Jurkat, Clone E6-1 (cell line): ENCODE data around the gene PRR5L.
"Not testable (repeated sequence)": the region's sequence is repeated elsewhere in the genome, so short reads cannot be mapped to it uniquely, and the experiment has no call there.

Experiments used
- DNase-seq: peaks from one replicate; pipeline ENCODE4 v3.0.0-alpha.2; 2011; ENCODE audit warnings: low read depth, low spot score
- H3K4me3 ChIP-seq: 2 replicates; pipeline ENCODE4 v1.5.1; 2011; ENCODE audit warnings: mild to moderate bottlenecking, low read length, control low read depth, moderate library complexity

The PRR5L gene

DNA sequence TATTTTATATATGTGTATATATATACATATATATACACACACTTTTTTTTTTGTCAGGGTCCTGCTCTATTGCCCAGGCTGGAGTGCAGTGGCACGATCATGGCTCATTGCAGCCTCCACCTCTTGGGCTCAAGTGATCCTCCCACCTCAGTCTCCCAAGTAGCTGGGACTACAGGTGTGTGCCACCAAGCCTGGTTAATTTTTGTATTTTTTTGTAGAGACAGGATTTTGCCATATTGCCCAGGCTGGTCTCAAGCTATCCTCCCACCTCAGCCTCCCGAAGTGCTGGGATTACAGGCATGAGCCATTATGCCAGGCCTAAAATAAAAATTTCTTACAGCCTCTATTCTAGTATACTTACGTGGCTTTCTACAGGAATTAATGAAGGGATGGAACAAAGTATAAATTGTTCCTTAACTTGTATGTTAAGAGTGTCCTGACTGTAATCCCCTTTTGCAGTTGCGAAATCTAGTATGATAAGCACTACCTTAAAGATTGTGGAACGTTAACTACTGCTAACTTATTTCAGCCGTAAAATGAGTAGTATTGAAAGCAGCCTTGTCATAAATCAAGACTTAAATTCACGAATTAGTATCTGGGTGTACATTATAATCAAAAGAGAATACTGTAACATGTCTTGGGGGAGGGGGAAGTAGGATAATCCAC lies 211.9 kb downstream of the PRR5L start:
- no peak for DNase-seq
- no peak overlapping the region for H3K4me3 ChIP-seq

- DNase-seq: no peak
- H3K4me3 ChIP-seq: peak overlapping the region; percentile 86
Measured at GRCh38 chr11:36508743-36509142, 212.7 kb downstream of the PRR5L start.

DNA sequence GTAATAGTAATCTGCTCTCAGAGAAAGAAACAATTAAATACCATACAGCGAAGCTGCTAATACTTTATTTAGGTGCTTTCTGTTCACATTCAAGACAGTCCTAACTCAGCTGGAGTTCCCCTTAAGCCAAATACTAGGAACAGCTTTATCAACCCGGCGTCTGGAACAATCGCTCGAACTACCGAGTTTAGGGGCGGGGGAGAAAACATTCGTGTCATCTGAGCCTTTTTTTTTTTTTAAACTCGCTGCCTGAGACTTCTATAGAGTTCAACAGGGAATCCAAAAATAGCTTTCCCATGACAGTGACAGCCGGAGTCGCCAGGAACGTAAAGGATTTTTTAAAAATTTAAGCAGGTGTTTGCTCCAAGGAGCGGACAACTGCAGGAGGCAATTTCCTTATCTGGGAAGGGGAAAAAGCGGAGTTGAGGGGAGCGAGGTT lies 213.1 kb downstream of the PRR5L start:
- peak overlapping the region; percentile 86 for H3K4me3 ChIP-seq
- no peak for DNase-seq

GRCh38 chr11:36509694-36510593 lies 213.9 kb downstream of the PRR5L start, which contains the start of gene TRAF6:
TRAF6 (minus strand) TSS chr11:36510272; CDS start chr11:36501515, 8,757 bp downstream.
- DNase-seq: peak; percentile 71

GRCh38 chr11:36510594-36510942 lies 214.5 kb downstream of the PRR5L start:
- no peak for DNase-seq
- peak overlapping the region; percentile 86 for H3K4me3 ChIP-seq

More at GRCh38 chr11:36509694-36510593, 213.9 kb downstream of the PRR5L start, which contains the start of gene TRAF6:
- peak within 1 kb of the TSS; percentile 86 for H3K4me3 ChIP-seq

- H3K4me3 ChIP-seq, DNase-seq: not testable (repeated sequence)
Measured at GRCh38 chr11:36511062-36511461, 215.0 kb downstream of the PRR5L start.

GRCh38 chr11:36512016-36512415 lies 215.9 kb downstream of the PRR5L start:
- DNase-seq: no peak
- H3K4me3 ChIP-seq: no peak overlapping the region

- DNase-seq: no peak
- no peak overlapping the region for H3K4me3 ChIP-seq
Measured at GRCh38 chr11:36513965-36514364, 217.9 kb downstream of the PRR5L start.
